ENCODE measurements around the gene TXNRD2.

The TXNRD2 gene

GRCh38 chr22:19851291-19852176, 90.1 kb downstream of the TXNRD2 start:
- peaks cover 48% of the 10 kb centered on the region for H3K4me1 ChIP-seq (ENCODE audit: control insufficient read depth, insufficient read depth, low read length)
- H3K9me3 ChIP-seq (ENCODE audit: control insufficient read depth, low read length) = no peaks in the 10 kb centered on the region
- no peak overlapping the region for H3K9ac ChIP-seq (ENCODE audit: low read length)
- peaks cover 4% of the 10 kb centered on the region for H3K36me3 ChIP-seq (ENCODE audit: control insufficient read depth, insufficient read depth, low read length)
- H3K4me3 ChIP-seq (ENCODE audit: low read length) = no peak overlapping the region
- no peaks in the 10 kb centered on the region for H3K27me3 ChIP-seq (ENCODE audit: control insufficient read depth, insufficient read depth, low read length)

GRCh38 chr22:19850763-19851109, 90.9 kb downstream of the TXNRD2 start:
- Histone ChIP-seq H3K4me3 (ENCODE audit: low read length) (no peak overlapping the region), H3K27me3 (ENCODE audit: control insufficient read depth, insufficient read depth, low read length) (no peaks in the 10 kb centered on the region), H3K4me1 (ENCODE audit: control insufficient read depth, insufficient read depth, low read length) (peaks cover 42% of the 10 kb centered on the region), H3K36me3 (ENCODE audit: control insufficient read depth, insufficient read depth, low read length) (peaks cover 4% of the 10 kb centered on the region), H3K9ac (ENCODE audit: low read length) (no peak overlapping the region), H3K9me3 (ENCODE audit: control insufficient read depth, low read length) (no peaks in the 10 kb centered on the region)

GRCh38 chr22:19849835-19850762, 91.5 kb downstream of the TXNRD2 start:
- Histone ChIP-seq H3K27me3 (ENCODE audit: control insufficient read depth, insufficient read depth, low read length) (no peaks in the 10 kb centered on the region), H3K9ac (ENCODE audit: low read length) (no peak overlapping the region), H3K4me1 (ENCODE audit: control insufficient read depth, insufficient read depth, low read length) (peaks cover 39% of the 10 kb centered on the region), H3K36me3 (ENCODE audit: control insufficient read depth, insufficient read depth, low read length) (peaks cover 4% of the 10 kb centered on the region), H3K4me3 (ENCODE audit: low read length) (no peak overlapping the region), H3K9me3 (ENCODE audit: control insufficient read depth, low read length) (no peaks in the 10 kb centered on the region)

GRCh38 chr22:19848298-19849224, 93.1 kb downstream of the TXNRD2 start:
- no peaks in the 10 kb centered on the region for H3K9me3 ChIP-seq (ENCODE audit: control insufficient read depth, low read length)
- no peaks in the 10 kb centered on the region for H3K27me3 ChIP-seq (ENCODE audit: control insufficient read depth, insufficient read depth, low read length)
- peaks cover 47% of the 10 kb centered on the region for H3K4me1 ChIP-seq (ENCODE audit: control insufficient read depth, insufficient read depth, low read length)
- no peak overlapping the region for H3K9ac ChIP-seq (ENCODE audit: low read length)
- H3K36me3 ChIP-seq (ENCODE audit: control insufficient read depth, insufficient read depth, low read length) = peaks cover 4% of the 10 kb centered on the region
- H3K4me3 ChIP-seq (ENCODE audit: low read length) = no peak overlapping the region

- no peak overlapping the region for H3K9ac ChIP-seq (ENCODE audit: low read length)
- peaks cover 45% of the 10 kb centered on the region for H3K4me1 ChIP-seq (ENCODE audit: control insufficient read depth, insufficient read depth, low read length)
- H3K4me3 ChIP-seq (ENCODE audit: low read length) = no peak overlapping the region
- H3K27me3 ChIP-seq (ENCODE audit: control insufficient read depth, insufficient read depth, low read length) = no peaks in the 10 kb centered on the region
- H3K9me3 ChIP-seq (ENCODE audit: control insufficient read depth, low read length) = no peaks in the 10 kb centered on the region
- peaks cover 4% of the 10 kb centered on the region for H3K36me3 ChIP-seq (ENCODE audit: control insufficient read depth, insufficient read depth, low read length)
These were observed 94.3 kb downstream of the TXNRD2 start for GRCh38 chr22:19847345-19847632.

- Histone ChIP-seq H3K9me3 (ENCODE audit: control insufficient read depth, low read length) (no peaks in the 10 kb centered on the region), H3K4me1 (ENCODE audit: control insufficient read depth, insufficient read depth, low read length) (peaks cover 44% of the 10 kb centered on the region), H3K36me3 (ENCODE audit: control insufficient read depth, insufficient read depth, low read length) (peaks cover 4% of the 10 kb centered on the region), H3K9ac (ENCODE audit: low read length) (no peak overlapping the region), H3K4me3 (ENCODE audit: low read length) (no peak overlapping the region), H3K27me3 (ENCODE audit: control insufficient read depth, insufficient read depth, low read length) (no peaks in the 10 kb centered on the region)
These were observed 94.8 kb downstream of the TXNRD2 start for GRCh38 chr22:19846620-19847344.

GRCh38 chr22:19845054-19845722, 96.4 kb downstream of the TXNRD2 start:
- Histone ChIP-seq H3K4me1 (ENCODE audit: control insufficient read depth, insufficient read depth, low read length) (peaks cover 38% of the 10 kb centered on the region), H3K9ac (ENCODE audit: low read length) (no peak overlapping the region)

GRCh38 chr22:19844377-19845053, 97.1 kb downstream of the TXNRD2 start:
- Histone ChIP-seq H3K9ac (ENCODE audit: low read length) (no peak overlapping the region), H3K4me1 (ENCODE audit: control insufficient read depth, insufficient read depth, low read length) (peaks cover 38% of the 10 kb centered on the region), H3K4me3 (ENCODE audit: low read length) (no peak overlapping the region), H3K27me3 (ENCODE audit: control insufficient read depth, insufficient read depth, low read length) (no peaks in the 10 kb centered on the region), H3K36me3 (ENCODE audit: control insufficient read depth, insufficient read depth, low read length) (no peaks in the 10 kb centered on the region), H3K9me3 (ENCODE audit: control insufficient read depth, low read length) (no peaks in the 10 kb centered on the region)

More at GRCh38 chr22:19845054-19845722, 96.4 kb downstream of the TXNRD2 start:
- Histone ChIP-seq H3K36me3 (ENCODE audit: control insufficient read depth, insufficient read depth, low read length) (no peaks in the 10 kb centered on the region), H3K27me3 (ENCODE audit: control insufficient read depth, insufficient read depth, low read length) (no peaks in the 10 kb centered on the region), H3K4me3 (ENCODE audit: low read length) (no peak overlapping the region), H3K9me3 (ENCODE audit: control insufficient read depth, low read length) (no peaks in the 10 kb centered on the region)

GRCh38 chr22:19843857-19844376, 97.7 kb downstream of the TXNRD2 start:
- Histone ChIP-seq H3K27me3 (ENCODE audit: control insufficient read depth, insufficient read depth, low read length) (no peaks in the 10 kb centered on the region), H3K9me3 (ENCODE audit: control insufficient read depth, low read length) (no peaks in the 10 kb centered on the region), H3K4me1 (ENCODE audit: control insufficient read depth, insufficient read depth, low read length) (peaks cover 37% of the 10 kb centered on the region), H3K36me3 (ENCODE audit: control insufficient read depth, insufficient read depth, low read length) (no peaks in the 10 kb centered on the region), H3K4me3 (ENCODE audit: low read length) (no peak overlapping the region), H3K9ac (ENCODE audit: low read length) (no peak overlapping the region)

GRCh38 chr22:19843107-19843856, 98.3 kb downstream of the TXNRD2 start:
- no peak overlapping the region for H3K9ac ChIP-seq (ENCODE audit: low read length)
- peaks cover 31% of the 10 kb centered on the region for H3K4me1 ChIP-seq (ENCODE audit: control insufficient read depth, insufficient read depth, low read length)
- H3K4me3 ChIP-seq (ENCODE audit: low read length) = no peak overlapping the region
- no peaks in the 10 kb centered on the region for H3K9me3 ChIP-seq (ENCODE audit: control insufficient read depth, low read length)
- H3K27me3 ChIP-seq (ENCODE audit: control insufficient read depth, insufficient read depth, low read length) = no peaks in the 10 kb centered on the region
- no peaks in the 10 kb centered on the region for H3K36me3 ChIP-seq (ENCODE audit: control insufficient read depth, insufficient read depth, low read length)

Data from mucosa of stomach (tissue), 1 donor.